H9 (cell line): ENCODE measurements around the gene GLIPR1L1. TPM values are rescaled to one million over a fixed set of nuclear protein-coding genes. Genes with fewer than 3 reads are reported as not detected.
A peak's percentile ranks its signal among the peaks of the same experiment; 100 is the strongest.

Experiments
- DNase-seq: peaks from one replicate; pipeline ENCODE4 v3.0.0-alpha.2; 2017
- H2AFZ ChIP-seq: one replicate; pipeline ENCODE4 v1.6.1; 2013; ENCODE audit warnings: mild to moderate bottlenecking, low read length, control low read depth, moderate library complexity
- H2AK5ac ChIP-seq: 2 replicates; pipeline ENCODE4 v1.6.1; 2013; ENCODE audit warnings: low read length, control low read depth, mixed read lengths; ENCODE audit not compliant: insufficient read length
- H2BK120ac ChIP-seq: one replicate; pipeline ENCODE4 v1.6.1; 2013; ENCODE audit warnings: low read depth, mild to moderate bottlenecking, low read length, control low read depth, inconsistent platforms; ENCODE audit not compliant: poor library complexity, severe bottlenecking
- H2BK12ac ChIP-seq: 2 replicates; pipeline ENCODE4 v1.6.1; 2013; ENCODE audit warnings: low read length, control low read depth, mixed read lengths, low read depth; ENCODE audit not compliant: insufficient read length
- H2BK15ac ChIP-seq: 2 replicates; pipeline ENCODE4 v1.6.1; 2013; ENCODE audit warnings: low read depth, low read length, control low read depth
- H2BK20ac ChIP-seq: one replicate; pipeline ENCODE4 v1.6.1; 2013; ENCODE audit warnings: low read depth, mild to moderate bottlenecking, low read length, control low read depth, inconsistent platforms; ENCODE audit not compliant: poor library complexity, severe bottlenecking
- H2BK5ac ChIP-seq: 2 replicates; pipeline ENCODE4 v1.6.1; 2013; ENCODE audit warnings: low read length, control low read depth, mixed read lengths; ENCODE audit not compliant: insufficient read length
- H3K14ac ChIP-seq: 2 replicates; pipeline ENCODE4 v1.6.1; 2013; ENCODE audit warnings: low read length, control low read depth; ENCODE audit not compliant: insufficient read depth
- H3K18ac ChIP-seq: 2 replicates; pipeline ENCODE4 v1.6.1; 2013; ENCODE audit warnings: low read depth, mild to moderate bottlenecking, mixed read lengths, low read length, control low read depth; ENCODE audit not compliant: insufficient read length
- H3K23ac ChIP-seq: 2 replicates; pipeline ENCODE4 v1.6.1; 2013; ENCODE audit warnings: low read length, control low read depth, mixed read lengths, low read depth; ENCODE audit not compliant: insufficient read length
- H3K23me2 ChIP-seq: 2 replicates; pipeline ENCODE4 v1.6.1; 2013; ENCODE audit warnings: low read depth, mild to moderate bottlenecking, mixed read lengths, low read length, control low read depth; ENCODE audit not compliant: insufficient read length, poor library complexity, severe bottlenecking
- H3K27ac ChIP-seq: 2 replicates; pipeline ENCODE4 v1.5.1; 2013; ENCODE audit warnings: low read length, control low read depth, mixed read lengths, low read depth; ENCODE audit not compliant: insufficient read length
- H3K27me3 ChIP-seq: 2 replicates; pipeline ENCODE4 v1.6.1; 2013; ENCODE audit warnings: low read length, control low read depth, inconsistent platforms; ENCODE audit not compliant: insufficient read depth
- H3K4ac ChIP-seq: 2 replicates; pipeline ENCODE4 v1.6.1; 2013; ENCODE audit warnings: low read depth, mild to moderate bottlenecking, control low read depth, inconsistent platforms, low read length, moderate library complexity
- H3K4me1 ChIP-seq: 2 replicates; pipeline ENCODE4 v1.6.1; 2013; ENCODE audit warnings: low read length, control low read depth, inconsistent platforms; ENCODE audit not compliant: insufficient read depth
- H3K4me2 ChIP-seq: 2 replicates; pipeline ENCODE4 v1.6.1; 2013; ENCODE audit warnings: low read length, control low read depth, mixed read lengths; ENCODE audit not compliant: insufficient read length, insufficient read depth
- H3K56ac ChIP-seq: 2 replicates; pipeline ENCODE4 v1.6.1; 2013; ENCODE audit warnings: low read depth, mild to moderate bottlenecking, mixed read lengths, low read length, control low read depth; ENCODE audit not compliant: insufficient read length
- H3K79me1 ChIP-seq: 2 replicates; pipeline ENCODE4 v1.6.1; 2013; ENCODE audit warnings: low read depth, mild to moderate bottlenecking, moderate library complexity, low read length, control low read depth, inconsistent platforms; ENCODE audit not compliant: insufficient read depth, poor library complexity, severe bottlenecking
- H3K79me2 ChIP-seq: 2 replicates; pipeline ENCODE4 v1.6.1; 2013; ENCODE audit warnings: low read length, control low read depth, inconsistent platforms; ENCODE audit not compliant: insufficient read depth
- H3K9ac ChIP-seq: 2 replicates; pipeline ENCODE4 v1.6.1; 2013; ENCODE audit warnings: low read length, control low read depth, mixed read lengths; ENCODE audit not compliant: insufficient read length; ENCODE audit errors: extremely low read depth
- H3K9me3 ChIP-seq: one replicate; pipeline ENCODE4 v1.6.1; 2013; ENCODE audit warnings: low read depth, low read length, inconsistent platforms; ENCODE audit not compliant: control insufficient read depth
- H3T11ph ChIP-seq: one replicate; pipeline ENCODE4 v1.6.1; 2013; ENCODE audit warnings: mild to moderate bottlenecking, low read length, control low read depth, inconsistent platforms
- H4K20me1 ChIP-seq: one replicate; pipeline ENCODE4 v1.6.1; 2013; ENCODE audit not compliant: control insufficient read depth, insufficient read length, insufficient read depth
- H4K5ac ChIP-seq: 2 replicates; pipeline ENCODE4 v1.6.1; 2013; ENCODE audit warnings: low read depth, mild to moderate bottlenecking, mixed read lengths, low read length, control low read depth; ENCODE audit not compliant: insufficient read length
- H4K8ac ChIP-seq: replicated peaks from 2 replicates; pipeline ENCODE4 v1.6.1; 2013; ENCODE audit warnings: low read length, control low read depth, mixed read lengths, low read depth; ENCODE audit not compliant: insufficient read length
- H4K91ac ChIP-seq: 2 replicates; pipeline ENCODE4 v1.6.1; 2013; ENCODE audit warnings: low read depth, mild to moderate bottlenecking, moderate library complexity, mixed read lengths, low read length, control low read depth; ENCODE audit not compliant: insufficient read length
- H3K27ac Mint-ChIP-seq, 3 experiments: 2 replicates in 2 of 3; 3 replicates in 1 of 3; pipeline ENCODE4 v1.8.0; 2020 to 2021; ENCODE audit warnings: mixed read lengths in 3 of 3, mild to moderate bottlenecking in 1 of 3, moderate library complexity in 1 of 3
- H3K27me3 Mint-ChIP-seq: 2 replicates; pipeline ENCODE4 v1.8.0; 2021; ENCODE audit warnings: low read depth, mild to moderate bottlenecking, moderate library complexity, mixed read lengths
- H3K36me3 Mint-ChIP-seq, 3 experiments: 2 replicates in 2 of 3; 3 replicates in 1 of 3; pipeline ENCODE4 v1.8.0; 2020 to 2021; ENCODE audit warnings: low read depth in 3 of 3, mixed read lengths in 3 of 3; ENCODE audit not compliant: insufficient read depth in 1 of 3
- H3K4me1 Mint-ChIP-seq, 2 experiments: 2 replicates each; pipeline ENCODE4 v1.8.0; 2020; ENCODE audit warnings: mixed read lengths in 2 of 2
- H3K4me3 Mint-ChIP-seq, 2 experiments: 2 replicates in 1 of 2; 3 replicates in 1 of 2; pipeline ENCODE4 v1.8.0; 2020 to 2021; ENCODE audit warnings: mild to moderate bottlenecking in 2 of 2, mixed read lengths in 2 of 2, moderate library complexity in 1 of 2
- H3K9me3 Mint-ChIP-seq, 2 experiments: 2 replicates in 1 of 2; 3 replicates in 1 of 2; pipeline ENCODE4 v1.8.0; 2020; ENCODE audit warnings: mild to moderate bottlenecking in 2 of 2, mixed read lengths in 2 of 2, moderate library complexity in 1 of 2
- WGBS: extraction: QIAGEN DNeasy Blood & Tissue Kit; methylation state at CpG from one replicate; pipeline ENCODE4 v1.1.7; 2013; ENCODE audit warnings: missing lambda C conversion rate, low lambda C conversion rate, mixed read lengths; ENCODE audit not compliant: insufficient read length; ENCODE audit errors: extremely low coverage; 5-methylcytosine and 5-hydroxymethylcytosine counted together
- total RNA-seq: library from RNA; stranded (reverse); gene quantifications from 2 replicates; pipeline ENCODE4 v1.2.1, GENCODE V29; 2021
- TF ChIP-seq, protein P1 (sequence below): fragments of 200-600 bp; sonication (generic); conservative IDR thresholded peaks from 3 replicates; pipeline ENCODE4 v1.8.0; 2021; ENCODE audit warnings: antibody characterized with exemption, mild to moderate bottlenecking

The GLIPR1L1 gene
- total RNA-seq, 1 experiment from 2014 or later = 1.9 TPM

DNA sequence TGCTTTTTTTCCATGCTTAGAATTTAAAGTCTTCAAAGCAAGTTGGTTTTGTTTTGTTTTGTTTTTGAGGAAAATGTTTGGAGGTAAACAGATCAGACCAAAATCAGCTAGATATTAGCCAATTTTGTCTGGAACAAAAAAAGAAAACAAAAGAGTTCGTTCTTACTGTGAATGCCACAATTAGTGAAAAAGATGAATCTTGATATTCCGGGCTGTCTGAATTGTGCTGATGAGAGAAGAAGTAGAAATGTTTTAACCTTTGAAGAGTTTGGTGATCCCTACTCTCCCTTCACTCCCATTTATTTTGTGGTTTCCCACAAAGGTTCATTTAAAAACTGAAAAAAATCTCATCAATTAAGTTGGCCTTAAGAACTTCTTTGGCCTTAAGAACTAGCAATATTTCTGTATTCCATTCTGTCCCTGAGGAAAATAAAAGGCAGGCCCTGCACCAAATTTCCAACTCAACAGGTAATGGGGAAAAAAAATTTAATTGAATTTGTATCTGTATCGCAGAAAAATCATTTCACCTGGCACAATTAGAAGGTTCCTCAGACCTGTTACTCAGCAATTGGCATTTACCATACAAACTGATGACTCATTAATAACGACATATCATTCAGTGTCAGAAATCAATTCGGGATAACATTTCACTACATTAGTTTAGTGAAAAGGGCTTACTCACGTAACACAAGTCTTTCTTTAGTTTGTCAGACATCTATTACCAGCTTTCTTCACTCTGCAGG, 55.9 kb downstream of the GLIPR1L1 start:
- H3K27ac Mint-ChIP-seq = peak overlapping the region in 2 of 3 experiments; percentile 55 to 74; a peak in 2 of 7 replicates

More for the DNA sequence above, 55.9 kb downstream of the GLIPR1L1 start:
- no peak overlapping the region for H2AK5ac ChIP-seq
- no peak overlapping the region for H3K23ac ChIP-seq
- peak overlapping the region; percentile 33 for H3K4me2 ChIP-seq
- H3K14ac ChIP-seq = no peak overlapping the region
- no peak overlapping the region for H2BK5ac ChIP-seq
- H3K4ac ChIP-seq = no peak overlapping the region
- H2BK120ac ChIP-seq = no peak overlapping the region
- H4K8ac ChIP-seq = no peak overlapping the region
- H3K56ac ChIP-seq = no peak overlapping the region
- H3K27me3 ChIP-seq = no peaks in the 10 kb centered on the region
- H3K4me1 ChIP-seq = no peaks in the 10 kb centered on the region
- H3K9me3 Mint-ChIP-seq = no peaks in the 10 kb centered on the region
- no peaks in the 10 kb centered on the region for H3K79me1 ChIP-seq
- H3T11ph ChIP-seq = no peak overlapping the region
- no peak overlapping the region for H2BK20ac ChIP-seq
- H3K23me2 ChIP-seq = peaks cover 3% of the 10 kb centered on the region
- H3K4me1 Mint-ChIP-seq = peaks cover 17 to 24% of the 10 kb centered on the region in 2 experiments
- H2BK15ac ChIP-seq = no peak overlapping the region
- no peak for DNase-seq
- peak overlapping the region in 1 of 2 experiments; percentile 58; a peak in 2 of 5 replicates for H3K4me3 Mint-ChIP-seq
- no peak overlapping the region for H4K5ac ChIP-seq
- H3K27me3 Mint-ChIP-seq = no peaks in the 10 kb centered on the region
- TF ChIP-seq, protein P1, sequence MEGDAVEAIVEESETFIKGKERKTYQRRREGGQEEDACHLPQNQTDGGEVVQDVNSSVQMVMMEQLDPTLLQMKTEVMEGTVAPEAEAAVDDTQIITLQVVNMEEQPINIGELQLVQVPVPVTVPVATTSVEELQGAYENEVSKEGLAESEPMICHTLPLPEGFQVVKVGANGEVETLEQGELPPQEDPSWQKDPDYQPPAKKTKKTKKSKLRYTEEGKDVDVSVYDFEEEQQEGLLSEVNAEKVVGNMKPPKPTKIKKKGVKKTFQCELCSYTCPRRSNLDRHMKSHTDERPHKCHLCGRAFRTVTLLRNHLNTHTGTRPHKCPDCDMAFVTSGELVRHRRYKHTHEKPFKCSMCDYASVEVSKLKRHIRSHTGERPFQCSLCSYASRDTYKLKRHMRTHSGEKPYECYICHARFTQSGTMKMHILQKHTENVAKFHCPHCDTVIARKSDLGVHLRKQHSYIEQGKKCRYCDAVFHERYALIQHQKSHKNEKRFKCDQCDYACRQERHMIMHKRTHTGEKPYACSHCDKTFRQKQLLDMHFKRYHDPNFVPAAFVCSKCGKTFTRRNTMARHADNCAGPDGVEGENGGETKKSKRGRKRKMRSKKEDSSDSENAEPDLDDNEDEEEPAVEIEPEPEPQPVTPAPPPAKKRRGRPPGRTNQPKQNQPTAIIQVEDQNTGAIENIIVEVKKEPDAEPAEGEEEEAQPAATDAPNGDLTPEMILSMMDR = no peak
- H3K9ac ChIP-seq = no peak overlapping the region
- peaks cover 0 to 7% (median 0%) of the 10 kb centered on the region in 3 experiments; a peak in 2 of 7 replicates for H3K36me3 Mint-ChIP-seq
- no CpG with 5 or more reads among the region's 6 CpGs for WGBS
- no peaks in the 10 kb centered on the region for H3K79me2 ChIP-seq
- H2AFZ ChIP-seq = no peak overlapping the region
- no peak overlapping the region for H3K27ac ChIP-seq
- H3K9me3 ChIP-seq = no peaks in the 10 kb centered on the region
- H4K20me1 ChIP-seq = no peaks in the 10 kb centered on the region
- H4K91ac ChIP-seq = no peak overlapping the region
- H3K18ac ChIP-seq = no peak overlapping the region
- no peak overlapping the region for H2BK12ac ChIP-seq
